Endothelial cell of umbilical vein (primary cell): ENCODE measurements around the gene NCR1. TPM values are rescaled to one million over a fixed set of nuclear protein-coding genes. Genes with fewer than 3 reads are reported as not detected.

Source experiments
- BruUV-seq: library from RNA; stranded (reverse); fragments of 400-500 nt; replicated peaks from 2 replicates; lab custom pipeline; 2021; lab: Mats Ljungman, UMichigan
- CTCF ChIA-PET: fragments of 300-600, 350-600 bp; sonication (Branson Sonifier 250); formaldehyde crosslinking; loops from one replicate; lab custom pipeline; 2021; ENCODE audit warnings: antibody characterized with exemption, inconsistent platforms; lab: Charles Lee
- POLR2A ChIA-PET: fragments of 300-600, 350-600 bp; sonication (Branson Sonifier 250); formaldehyde crosslinking; loops from one replicate; lab custom pipeline; 2021; ENCODE audit warnings: antibody characterized with exemption, inconsistent platforms; lab: Charles Lee
- DNase-seq: peaks from one replicate; pipeline ENCODE4 v3.0.0-alpha.2; 2011; ENCODE audit warnings: low read depth, low spot score
- FAIRE-seq: peaks from 2 replicates; lab custom pipeline; 2011; peaks lifted over from hg19 to GRCh38; lab: Jason Lieb, UNC
- H2AFZ ChIP-seq: 2 replicates; pipeline ENCODE4 v1.6.0; 2012; ENCODE audit warnings: low read depth, low read length, control low read depth, inconsistent platforms
- H3K27ac ChIP-seq: 2 replicates; pipeline ENCODE4 v1.5.1; 2011; ENCODE audit warnings: low read depth, mild to moderate bottlenecking, control low read depth, low read length, moderate library complexity; ENCODE audit not compliant: insufficient read depth
- H3K27me3 ChIP-seq, 2 experiments: 2 replicates each; pipeline versions ENCODE4 v1.6.0 to v1.6.1; 2011; ENCODE audit warnings: low read length in 2 of 2, mixed read lengths in 1 of 2; ENCODE audit not compliant: control insufficient read depth in 2 of 2, insufficient read depth in 2 of 2
- H3K36me3 ChIP-seq, 2 experiments: 2 replicates in 1 of 2; 3 replicates in 1 of 2; pipeline ENCODE4 v1.5.1; 2011; ENCODE audit warnings: low read length in 2 of 2, mild to moderate bottlenecking in 1 of 2, moderate library complexity in 1 of 2; ENCODE audit not compliant: control insufficient read depth in 2 of 2, insufficient read depth in 2 of 2; ENCODE audit errors: extremely low read depth in 1 of 2
- H3K4me1 ChIP-seq: 3 replicates; pipeline ENCODE4 v1.5.1; 2011; ENCODE audit warnings: mild to moderate bottlenecking, low read length; ENCODE audit not compliant: control insufficient read depth, insufficient read depth; ENCODE audit errors: extremely low read depth
- H3K4me2 ChIP-seq: 2 replicates; pipeline ENCODE4 v1.6.1; 2011; ENCODE audit warnings: low read length, control low read depth, mixed read lengths; ENCODE audit not compliant: insufficient read depth
- H3K4me3 ChIP-seq, 3 experiments: fragments of 200-600 bp in 1 of 3; sonication (generic), shearing (Covaris generic) in 1 of 3; replicated peaks in 1 of 3; 2 replicates each; pipeline ENCODE4 v1.5.1; 2011 to 2016; ENCODE audit warnings: control low read depth in 3 of 3, low read length in 3 of 3, mild to moderate bottlenecking in 2 of 3, inconsistent platforms in 1 of 3, low read depth in 1 of 3, moderate library complexity in 1 of 3; ENCODE audit not compliant: insufficient read depth in 1 of 3
- H3K79me2 ChIP-seq: 2 replicates; pipeline ENCODE4 v1.6.0; 2012; ENCODE audit warnings: low read length, inconsistent platforms; ENCODE audit not compliant: control insufficient read depth, insufficient read depth
- H3K9ac ChIP-seq: replicated peaks from 2 replicates; pipeline ENCODE3; 2011; ENCODE audit warnings: low read length, control low read depth; ENCODE audit not compliant: insufficient read depth; ENCODE audit errors: extremely low read depth
- H3K9me1 ChIP-seq: replicated peaks from 3 replicates; pipeline ENCODE4 v1.6.0; 2011; ENCODE audit warnings: mild to moderate bottlenecking, low read length; ENCODE audit not compliant: control insufficient read depth, insufficient read depth; ENCODE audit errors: extremely low read depth
- H3K9me3 ChIP-seq: replicated peaks from 2 replicates; pipeline ENCODE4 v1.5.1; 2012; ENCODE audit warnings: low read length, inconsistent platforms; ENCODE audit not compliant: control insufficient read depth, insufficient read depth
- H4K20me1 ChIP-seq: replicated peaks from 2 replicates; pipeline ENCODE3; 2011; ENCODE audit warnings: mild to moderate bottlenecking, low read length; ENCODE audit not compliant: control insufficient read depth, insufficient read depth; ENCODE audit errors: extremely low read depth
- EZH2 ChIP-seq: IDR thresholded peaks from 2 replicates; pipeline ENCODE4 v1.6.1; 2012; ENCODE audit warnings: borderline replicate concordance, low read depth, mild to moderate bottlenecking, moderate library complexity, low read length, inconsistent platforms; ENCODE audit not compliant: severe bottlenecking
- FOS ChIP-seq: IDR thresholded peaks from 2 replicates; pipeline ENCODE4 v1.6.1; 2011; ENCODE audit warnings: mild to moderate bottlenecking, low read length, moderate library complexity, borderline replicate concordance; ENCODE audit not compliant: insufficient read depth
- GATA2 ChIP-seq: IDR thresholded peaks from 2 replicates; pipeline ENCODE4 v1.7.0; 2011; ENCODE audit warnings: low read depth, mild to moderate bottlenecking, moderate library complexity, mixed read lengths, low read length; ENCODE audit not compliant: insufficient read length, insufficient read depth
- MAX ChIP-seq: IDR thresholded peaks from 2 replicates; pipeline ENCODE4 v1.6.1; 2011; ENCODE audit not compliant: insufficient read depth, insufficient read length
- MYC ChIP-seq: IDR thresholded peaks from one replicate; pipeline ENCODE4 v1.6.1; 2011; ENCODE audit warnings: mild to moderate bottlenecking, low read depth, low read length
- POLR2A ChIP-seq: IDR thresholded peaks from 2 replicates; pipeline ENCODE4 v1.6.1; 2012; ENCODE audit warnings: low read depth, mild to moderate bottlenecking, control low read depth, low read length
- dilution Hi-C: fragments of 300-500 bp; cut with MboI; formaldehyde crosslinking; loops from one replicate; pipeline ENCODE4 v1.15.0; 2019; ENCODE audit warnings: low sequenced_read_pairs; ENCODE audit not compliant: extremely low pct_ligation_motif_present
- intact Hi-C: fragments of 100-400 bp; cut with micrococcal nuclease; formaldehyde crosslinking; loops from one replicate; pipeline ENCODE4 v1.10.0; 2022
- polyA plus RNA-seq, 4 experiments: library from polyadenylated mRNA; depleted of rRNA in 3 of 4; stranded (reverse) in 3 of 4; unstranded in 1 of 4; fragments of >200 nt; gene quantifications; 2 replicates each; pipeline versions ENCODE4 v1.2.1 to v1.2.3, GENCODE V29; 2011 to 2012; ENCODE audit warnings: missing spikeins in 1 of 4
- total RNA-seq: library from RNA; stranded (reverse); gene quantifications from 2 replicates; pipeline ENCODE4 v1.2.3, GENCODE V29; 2021
- TF ChIP-seq, protein P1 (sequence below), 2 donors: IDR thresholded peaks; 1 replicate in 1 of 2; 2 replicates in 1 of 2; pipeline ENCODE4 v1.5.1; 2011; ENCODE audit warnings: low read length in 2 of 2, mild to moderate bottlenecking in 2 of 2, moderate library complexity in 2 of 2, control low read depth in 1 of 2, inconsistent platforms in 1 of 2, low read depth in 1 of 2; ENCODE audit not compliant: insufficient read depth in 1 of 2; ENCODE audit errors: extremely low read depth in 1 of 2

The NCR1 gene
- total and polyA plus RNA-seq, 2 donors (not counting 3 experiments of a cell fraction or from before 2014, with no cell fraction given) = 0.44 to 0.76 TPM

- Histone ChIP-seq H3K4me1 (no peaks in the 10 kb centered on the region), H3K79me2 (no peaks in the 10 kb centered on the region), H3K36me3 (no peaks in the 10 kb centered on the region), H2AFZ (no peak overlapping the region), H3K27me3 (no peaks in the 10 kb centered on the region), H3K4me2 (no peak overlapping the region), H3K9me3 (no peaks in the 10 kb centered on the region), H3K9me1 (no peaks in the 10 kb centered on the region), H3K27ac (no peak overlapping the region), H3K9ac (no peak overlapping the region), H3K4me3 (no peak overlapping the region), H4K20me1 (no peaks in the 10 kb centered on the region)
- dilution Hi-C loops (no loop called here), intact Hi-C loops (loop anchor here (5.0 kb wide), 1 partner anchor 205 kb away; no protein-coding TSS in a partner anchor)
- POLR2A ChIA-PET = no interaction called here
- no peak for TF ChIP-seq FOS
- no peak for TF ChIP-seq POLR2A
- TF ChIP-seq MAX = no peak
- no peak for TF ChIP-seq GATA2
- TF ChIP-seq, protein P1, sequence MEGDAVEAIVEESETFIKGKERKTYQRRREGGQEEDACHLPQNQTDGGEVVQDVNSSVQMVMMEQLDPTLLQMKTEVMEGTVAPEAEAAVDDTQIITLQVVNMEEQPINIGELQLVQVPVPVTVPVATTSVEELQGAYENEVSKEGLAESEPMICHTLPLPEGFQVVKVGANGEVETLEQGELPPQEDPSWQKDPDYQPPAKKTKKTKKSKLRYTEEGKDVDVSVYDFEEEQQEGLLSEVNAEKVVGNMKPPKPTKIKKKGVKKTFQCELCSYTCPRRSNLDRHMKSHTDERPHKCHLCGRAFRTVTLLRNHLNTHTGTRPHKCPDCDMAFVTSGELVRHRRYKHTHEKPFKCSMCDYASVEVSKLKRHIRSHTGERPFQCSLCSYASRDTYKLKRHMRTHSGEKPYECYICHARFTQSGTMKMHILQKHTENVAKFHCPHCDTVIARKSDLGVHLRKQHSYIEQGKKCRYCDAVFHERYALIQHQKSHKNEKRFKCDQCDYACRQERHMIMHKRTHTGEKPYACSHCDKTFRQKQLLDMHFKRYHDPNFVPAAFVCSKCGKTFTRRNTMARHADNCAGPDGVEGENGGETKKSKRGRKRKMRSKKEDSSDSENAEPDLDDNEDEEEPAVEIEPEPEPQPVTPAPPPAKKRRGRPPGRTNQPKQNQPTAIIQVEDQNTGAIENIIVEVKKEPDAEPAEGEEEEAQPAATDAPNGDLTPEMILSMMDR (IDR thresholded peaks at IDR 0.05; ENCODE audit: extremely low read depth in 1 of 2, insufficient read depth in 1 of 2, low read depth in 1 of 2, low read length in 2 of 2) = no peak
- TF ChIP-seq MYC = no peak
- TF ChIP-seq EZH2 = no peak
- no TSS peak for BruUV-seq
- DNase-seq (peak; percentile 9), FAIRE-seq (no peak)
- CTCF ChIA-PET = no interaction called here
Observed at GRCh38 chr19:54882758-54883157, 23.2 kb upstream of the NCR1 start.
